Hepatocyte (in vitro differentiated cells): Measurements from ENCODE around the gene CMTM4.

Source experiments
- CTCF ChIP-seq: fragments of 200-600 bp; sonication (generic); IDR thresholded peaks from 2 replicates; pipeline ENCODE4 v1.5.1; 2016; ENCODE audit warnings: antibody characterized with exemption, mild to moderate bottlenecking; ENCODE audit not compliant: poor library complexity
- EZH2 ChIP-seq: fragments of 200-600 bp; sonication (generic); IDR thresholded peaks from 2 replicates; pipeline ENCODE4 v1.6.1; 2016; ENCODE audit warnings: antibody characterized with exemption, mild to moderate bottlenecking, borderline replicate concordance
- EZH2phosphoT487 ChIP-seq: fragments of 200-600 bp; sonication (generic); IDR thresholded peaks from one replicate; pipeline ENCODE4 v1.6.1; 2018; ENCODE audit warnings: antibody characterized with exemption, mild to moderate bottlenecking, low read depth, moderate library complexity; ENCODE audit not compliant: unreplicated experiment, severe bottlenecking

- TF ChIP-seq CTCF (no peak), EZH2 (no peak), EZH2phosphoT487 (no peak)
Measured at GRCh38 chr16:66667944-66668343, 28.6 kb downstream of the CMTM4 start.
